CD1c-positive myeloid dendritic cell (primary cell): ENCODE measurements around the gene GPANK1.

ENCODE experiments used
- DNase-seq: peaks from one replicate; pipeline ENCODE4 v3.0.0-alpha.2; 2016; ENCODE audit errors: extremely low spot score

Gene GPANK1

GRCh38 chr6:31691078-31691463 is 26.3 kb upstream of the GPANK1 start:
- DNase-seq: no peak

DNA sequence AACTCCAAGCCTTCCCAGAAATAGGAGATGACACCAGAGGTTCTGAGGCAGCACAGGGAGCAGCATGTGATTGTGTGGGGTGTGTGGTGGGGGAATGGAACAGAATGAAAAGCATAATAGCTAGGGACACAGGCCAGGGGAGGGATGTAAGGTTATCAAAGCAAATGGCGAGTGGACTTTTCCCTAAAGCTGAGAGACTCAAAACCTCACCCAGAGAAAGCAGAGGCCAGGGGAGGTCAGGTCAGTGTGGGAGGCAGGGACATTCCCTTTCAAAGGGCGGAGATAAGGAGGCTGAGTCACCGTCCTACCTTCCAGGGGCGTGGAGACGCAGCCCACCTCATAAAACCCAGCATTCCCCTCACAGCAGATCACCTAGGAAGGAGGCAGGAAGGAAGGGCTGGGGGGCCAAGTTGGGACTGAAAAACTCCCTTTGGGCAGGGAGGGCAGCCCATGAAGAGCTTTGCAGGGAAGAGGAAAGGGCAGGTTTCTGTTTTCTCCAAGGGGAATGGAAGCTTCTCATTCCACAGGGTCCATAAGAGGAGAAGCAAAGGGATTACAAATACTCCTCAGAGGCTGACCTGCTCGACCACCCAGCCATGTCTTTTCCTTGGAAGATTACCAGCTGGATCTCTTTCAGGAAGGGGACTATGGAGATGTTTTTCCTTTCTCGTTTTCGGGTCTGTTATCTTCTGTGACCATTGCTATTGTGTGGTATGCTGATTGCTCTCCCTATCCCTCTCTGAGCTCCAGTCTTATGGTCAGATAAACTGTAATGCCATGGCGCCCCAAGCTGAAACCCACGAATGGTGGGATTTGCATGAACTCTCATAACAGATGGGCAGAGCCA is 25.7 kb upstream of the GPANK1 start:
- DNase-seq: no peak

GRCh38 chr6:31689249-31690110 is 24.7 kb upstream of the GPANK1 start:
- no peak for DNase-seq

DNA sequence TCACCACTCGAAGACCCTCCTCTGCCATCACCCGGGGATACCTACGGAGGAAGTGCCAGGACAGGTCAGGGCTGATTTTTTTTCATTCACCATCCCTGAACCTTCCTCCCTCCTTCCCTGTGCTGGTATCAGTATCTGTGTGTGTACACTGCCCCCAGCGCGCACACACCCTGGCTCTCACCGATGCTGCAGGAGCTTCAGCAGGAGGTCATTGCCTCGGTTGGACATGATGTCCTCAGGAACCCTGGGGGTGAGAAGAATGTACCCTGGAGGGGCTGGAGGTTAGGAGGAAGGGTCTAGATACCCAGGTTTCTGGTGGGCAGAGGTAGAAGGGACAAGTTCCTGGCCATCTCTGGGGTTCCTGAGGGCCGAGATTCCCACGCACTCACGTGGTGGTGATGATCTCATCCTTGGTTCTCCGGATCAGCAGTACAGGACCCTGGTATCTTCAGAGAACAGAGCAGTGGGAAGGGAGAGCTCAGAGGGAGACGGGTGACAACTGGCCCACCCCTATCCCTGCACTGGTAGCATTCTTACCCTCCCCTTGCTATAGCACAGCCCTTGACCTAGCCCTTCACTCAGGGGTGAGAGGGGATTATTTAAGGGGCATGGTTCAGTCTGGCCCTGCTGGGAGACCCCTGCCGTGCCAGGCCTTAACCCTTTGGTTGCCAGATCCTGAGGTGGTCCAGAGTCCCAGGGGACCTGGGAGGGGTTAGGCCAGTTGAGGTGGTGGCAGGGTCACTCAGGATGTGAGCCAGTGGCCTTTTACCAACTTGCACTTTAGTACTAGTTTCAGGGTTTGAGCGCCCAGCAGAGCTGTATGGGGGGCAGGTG is 23.3 kb upstream of the GPANK1 start:
- DNase-seq: no peak

DNA sequence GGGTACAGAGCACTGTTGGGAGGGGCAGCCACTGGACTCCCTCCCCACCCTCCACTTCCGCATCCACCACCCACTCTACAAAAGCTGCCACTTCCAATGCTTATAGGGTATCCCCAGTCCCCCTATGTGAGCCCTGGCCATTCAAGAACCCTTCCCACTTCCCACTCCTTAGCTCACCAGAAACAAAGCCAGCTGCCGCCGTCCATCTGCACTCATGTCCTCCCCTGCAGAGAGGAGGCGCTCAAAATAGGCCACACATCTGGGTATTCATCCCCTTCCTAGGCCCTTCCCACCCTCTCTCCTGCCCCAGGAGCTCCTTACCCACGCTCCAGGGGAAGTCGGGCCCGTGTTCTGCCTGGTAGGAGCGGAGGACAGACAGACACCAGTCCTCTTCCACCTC is 22.5 kb upstream of the GPANK1 start:
- DNase-seq: no peak

- DNase-seq: no peak
Measured at GRCh38 chr6:31686483-31686882, 21.7 kb upstream of the GPANK1 start.

GRCh38 chr6:31683591-31683990 is 18.8 kb upstream of the GPANK1 start:
- DNase-seq: no peak

- DNase-seq: peak; percentile 39
Measured at GRCh38 chr6:31681135-31681671, 16.4 kb upstream of the GPANK1 start.

GRCh38 chr6:31680226-31681134 is 15.7 kb upstream of the GPANK1 start, which contains the start of gene LY6G5C:
Gene LY6G5C (minus strand): TSS chr6:31681067. CDS start chr6:31680373, 694 bp downstream.
- peak; percentile 71 for DNase-seq

DNA sequence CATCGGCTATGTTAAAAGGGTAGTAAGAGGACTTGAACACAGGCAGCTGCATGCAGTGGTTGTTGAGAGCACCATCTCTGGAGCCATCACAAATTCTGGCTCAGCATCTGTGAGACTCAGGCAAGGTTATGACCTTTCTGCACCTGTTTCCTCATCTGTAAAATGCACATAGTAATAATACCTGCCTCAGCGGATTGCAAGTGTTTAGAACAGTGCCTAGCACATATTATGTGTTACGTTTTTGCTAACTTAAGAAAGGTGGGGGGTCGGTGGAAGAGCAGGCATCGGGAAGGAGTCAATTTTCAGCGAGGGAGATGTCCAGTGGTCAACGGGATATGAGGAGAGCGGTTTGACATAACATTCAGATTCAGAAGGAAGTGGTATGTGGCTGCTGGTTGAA is 13.2 kb upstream of the GPANK1 start:
- DNase-seq: no peak

GRCh38 chr6:31676904-31677303 is 12.1 kb upstream of the GPANK1 start:
- DNase-seq: no peak

GRCh38 chr6:31676322-31676903 is 11.6 kb upstream of the GPANK1 start:
- DNase-seq: no peak

DNA sequence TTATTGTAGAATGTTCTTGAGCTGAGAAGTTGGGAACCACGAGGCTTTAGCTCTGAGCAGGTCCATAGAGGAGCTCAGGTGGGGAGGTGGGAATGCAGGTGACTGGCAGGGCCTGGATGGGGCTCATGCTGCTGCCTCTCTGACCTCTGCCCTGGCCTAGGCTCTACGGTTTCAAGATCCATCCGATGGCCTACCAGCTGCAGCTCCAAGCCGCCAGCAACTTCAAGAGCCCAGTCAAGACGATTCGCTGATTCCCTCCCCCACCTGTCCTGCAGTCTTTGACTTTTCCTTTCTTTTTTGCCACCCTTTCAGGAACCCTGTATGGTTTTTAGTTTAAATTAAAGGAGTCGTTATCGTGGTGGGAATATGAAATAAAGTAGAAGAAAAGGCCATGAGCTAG is 4.9 kb upstream of the GPANK1 start, which contains the start of gene LY6G5B:
Gene LY6G5B (plus strand): TSS at position 301 of the 400 bp plus-strand sequence. CDS start 975 bp downstream, outside the sequence.
- DNase-seq: no peak

DNA sequence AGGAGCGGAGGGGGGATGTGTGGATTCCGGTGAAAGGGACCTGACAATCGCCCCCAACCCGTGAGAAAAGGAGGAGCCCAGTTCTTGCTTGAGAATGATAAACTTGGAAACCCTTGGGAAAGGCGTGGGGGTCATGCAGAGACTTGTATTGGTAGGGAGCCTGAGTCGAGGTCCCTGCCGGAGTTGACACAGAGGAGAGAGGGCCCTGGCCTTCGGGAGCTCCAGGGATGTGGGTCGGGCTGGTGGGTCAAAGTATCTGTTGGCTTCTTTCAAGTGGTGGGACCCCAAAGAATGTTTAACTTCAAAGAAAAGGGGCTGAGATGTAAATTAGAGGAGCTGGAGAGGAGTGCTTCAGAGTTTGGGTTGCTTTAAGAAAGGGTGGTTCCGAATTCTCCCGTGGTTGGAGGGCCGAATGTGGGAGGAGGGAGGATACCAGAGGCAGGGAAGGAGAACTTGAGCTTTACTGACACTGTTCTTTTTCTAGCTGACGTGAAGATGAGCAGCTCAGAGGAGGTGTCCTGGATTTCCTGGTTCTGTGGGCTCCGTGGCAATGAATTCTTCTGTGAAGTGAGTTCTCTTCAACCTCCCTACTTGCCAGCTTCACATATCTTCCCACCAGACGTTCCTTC is 1.7 kb upstream of the GPANK1 start:
- peak; percentile 79 for DNase-seq

DNA sequence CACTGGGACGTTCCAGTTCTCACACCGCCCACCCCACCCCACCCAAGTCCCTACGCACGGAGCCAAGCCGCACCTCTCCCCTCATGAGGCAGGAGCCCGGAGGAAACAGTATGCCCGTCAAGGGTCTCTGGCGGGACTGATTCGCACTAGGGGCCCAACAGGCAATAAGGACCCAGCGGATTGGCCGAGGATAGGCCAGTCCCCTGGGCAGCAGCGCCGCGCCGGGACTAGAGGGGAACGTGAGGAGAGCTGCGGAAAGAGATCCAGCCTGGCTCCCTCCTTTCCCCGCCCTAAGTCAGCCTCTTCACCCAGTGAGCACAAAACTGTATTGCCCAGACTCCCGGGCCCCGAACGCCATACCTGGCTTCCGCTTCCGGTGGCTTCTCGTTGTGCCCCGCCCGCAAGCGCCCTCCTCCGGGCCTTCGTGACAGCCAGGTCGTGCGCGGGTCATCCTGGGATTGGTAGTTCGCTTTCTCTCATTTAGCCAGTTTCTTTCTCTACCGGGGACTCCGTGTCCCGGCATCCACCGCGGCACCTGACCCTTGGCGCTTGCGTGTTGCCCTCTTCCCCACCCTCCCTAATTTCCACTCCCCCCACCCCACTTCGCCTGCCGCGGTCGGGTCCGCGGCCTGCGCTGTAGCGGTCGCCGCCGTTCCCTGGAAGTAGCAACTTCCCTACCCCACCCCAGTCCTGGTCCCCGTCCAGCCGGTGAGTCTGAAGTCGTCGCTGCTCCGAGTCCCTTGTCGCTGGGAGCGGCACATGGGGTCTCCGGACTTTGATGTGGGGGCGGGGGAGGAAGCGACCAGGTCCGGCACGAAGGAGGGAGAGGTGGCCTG is 922 bp upstream of the GPANK1 start, which contains the start of gene CSNK2B:
Gene CSNK2B (plus strand): TSS at position 580 of the 836 bp plus-strand sequence. CDS start 752 bp downstream, outside the sequence.
- DNase-seq: peak; percentile 98

DNA sequence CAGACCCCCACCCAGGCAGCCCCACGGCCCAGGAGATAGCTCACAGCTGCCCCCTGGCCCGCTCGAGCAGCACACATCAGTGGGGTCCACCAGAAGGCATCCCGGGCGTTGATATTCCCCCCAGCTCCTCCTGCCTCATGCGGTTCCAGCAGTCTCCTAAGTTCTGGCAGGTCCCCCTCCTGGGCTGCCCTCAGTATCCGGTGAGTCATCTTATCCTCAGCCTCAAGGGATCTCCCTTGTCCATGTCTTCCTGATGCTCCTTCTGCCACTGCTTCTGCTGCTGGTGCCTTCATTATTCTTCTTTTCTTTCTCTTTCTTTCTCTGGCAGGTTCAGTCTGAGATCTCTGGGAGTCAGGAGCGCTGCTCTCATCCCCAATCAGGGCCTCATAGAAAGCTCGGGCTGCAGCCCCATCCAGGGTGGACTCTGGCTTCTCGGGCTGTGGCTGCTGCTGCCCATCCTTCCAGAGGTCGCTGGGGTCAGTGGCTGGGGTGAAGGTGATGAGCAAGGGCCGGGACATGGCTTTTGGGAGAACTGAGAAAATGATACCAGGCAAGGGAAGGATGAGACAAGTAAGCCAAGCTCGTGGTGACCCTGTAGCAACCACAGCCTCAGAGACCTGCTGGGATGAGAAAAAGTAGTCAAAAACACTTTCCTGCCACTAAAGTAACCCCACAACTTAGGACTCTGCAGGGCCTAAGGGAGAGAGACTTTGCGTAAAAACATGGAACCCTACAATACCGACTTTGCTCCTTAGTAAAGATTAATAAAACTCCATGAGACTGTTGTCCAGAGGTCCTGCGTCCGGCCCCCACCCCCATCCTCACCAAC is 622 bp downstream of the GPANK1 start:
- no peak for DNase-seq

DNA sequence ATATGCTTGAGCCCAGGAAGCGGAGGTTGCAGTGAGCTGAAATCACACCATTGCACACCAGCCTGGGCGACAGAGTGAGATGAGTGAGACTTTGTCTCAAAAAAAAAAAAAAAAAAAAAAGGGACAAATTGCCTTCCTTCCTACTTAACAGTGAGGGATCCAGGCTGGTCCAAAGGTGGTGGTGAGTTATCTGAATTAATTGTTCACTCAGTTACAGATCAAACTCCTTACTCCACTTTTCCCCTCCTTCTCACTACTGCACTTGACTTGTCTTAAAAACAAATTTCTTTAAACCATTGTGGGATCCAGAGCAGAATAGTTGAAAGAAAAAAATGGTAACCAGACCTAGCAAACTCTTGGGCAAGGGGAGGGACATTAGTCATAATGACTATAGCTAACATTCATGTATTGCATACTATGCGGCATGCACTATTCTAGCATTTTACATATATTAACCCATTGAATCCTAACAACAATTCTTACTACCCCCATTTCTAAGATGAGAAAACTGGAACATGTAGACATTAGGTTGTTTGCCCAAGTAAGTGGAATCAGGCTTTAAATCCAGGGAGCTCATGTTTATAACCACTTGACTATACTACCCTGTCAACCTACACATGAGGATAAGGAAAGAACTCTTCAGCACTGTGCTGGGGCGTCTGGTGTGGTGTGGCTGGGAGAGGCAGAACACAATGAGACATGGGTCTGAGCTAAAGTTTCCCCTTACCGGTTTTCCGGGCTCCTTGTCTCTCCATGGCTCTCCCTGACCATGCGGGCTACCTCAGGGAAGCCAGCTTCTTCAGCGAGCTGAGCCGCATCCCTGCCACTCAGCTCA is 1.5 kb downstream of the GPANK1 start:
- DNase-seq: no peak
